Fibroblast of skin of right biceps (primary cell): ENCODE measurements around the gene CASK.

Source experiments
- DNase-seq: peaks from one replicate; pipeline ENCODE4 v3.0.0-alpha.2; 2013

CASK gene

DNA sequence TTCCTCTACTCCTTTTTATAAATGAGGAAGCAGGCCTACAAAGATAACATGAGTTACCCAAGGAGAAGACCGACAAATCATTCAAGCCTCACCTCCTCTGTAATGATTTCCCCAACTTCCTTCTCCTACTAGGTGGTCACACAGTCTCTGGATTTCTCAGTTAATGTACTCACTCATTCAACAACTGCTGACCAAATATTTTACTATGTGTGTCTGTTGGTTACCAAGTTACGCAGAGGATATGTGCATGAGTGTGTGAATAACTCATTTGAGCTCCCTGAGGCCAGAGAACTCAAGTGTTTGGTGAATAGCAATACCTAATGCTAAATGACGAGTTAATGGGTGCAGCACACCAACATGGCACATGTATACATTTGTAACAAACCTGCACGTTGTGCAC is 10.4 kb downstream of the CASK start:
- DNase-seq = peak; percentile 37

DNA sequence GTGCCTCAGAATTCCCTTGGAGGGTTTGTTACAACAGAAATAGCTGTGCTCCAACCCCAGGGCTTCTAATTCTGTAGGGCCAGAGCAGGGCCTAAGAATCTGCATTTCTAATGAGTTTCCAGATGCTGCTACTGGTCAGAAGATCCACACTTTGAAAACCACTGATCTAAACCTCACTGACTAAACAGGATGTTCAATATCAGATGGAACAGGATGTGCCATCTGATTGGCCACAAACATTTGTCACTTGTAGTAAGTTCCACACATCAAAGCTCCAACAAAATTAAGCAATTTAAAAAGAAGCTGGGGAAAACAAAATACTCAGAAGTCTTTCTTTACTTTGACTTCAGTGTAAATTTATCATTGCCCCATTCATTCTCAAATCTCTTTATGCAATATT is 14.3 kb downstream of the CASK start:
- no peak for DNase-seq

- peak; percentile 11 for DNase-seq
These were observed 16.7 kb downstream of the CASK start for GRCh38 chrX:41906515-41907187.

DNA sequence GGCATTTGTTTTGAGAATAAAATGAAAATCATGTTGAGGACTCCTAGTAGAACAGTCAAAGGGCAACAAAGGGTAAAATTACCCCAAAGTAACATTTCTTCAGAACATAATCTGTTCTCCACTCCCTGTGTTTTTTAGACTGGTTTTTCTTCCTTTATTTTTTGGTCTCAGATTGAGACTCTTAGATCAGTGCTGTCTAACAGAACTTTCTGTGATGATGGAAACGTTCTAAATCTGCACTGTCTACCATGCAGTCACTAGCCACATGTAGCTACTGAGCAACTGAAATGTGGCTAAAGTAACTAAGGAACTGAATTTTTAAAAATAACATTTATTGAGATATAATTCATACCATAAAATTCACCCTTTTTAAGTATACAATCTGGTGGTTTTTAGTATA is 19.8 kb downstream of the CASK start:
- DNase-seq = no peak

DNA sequence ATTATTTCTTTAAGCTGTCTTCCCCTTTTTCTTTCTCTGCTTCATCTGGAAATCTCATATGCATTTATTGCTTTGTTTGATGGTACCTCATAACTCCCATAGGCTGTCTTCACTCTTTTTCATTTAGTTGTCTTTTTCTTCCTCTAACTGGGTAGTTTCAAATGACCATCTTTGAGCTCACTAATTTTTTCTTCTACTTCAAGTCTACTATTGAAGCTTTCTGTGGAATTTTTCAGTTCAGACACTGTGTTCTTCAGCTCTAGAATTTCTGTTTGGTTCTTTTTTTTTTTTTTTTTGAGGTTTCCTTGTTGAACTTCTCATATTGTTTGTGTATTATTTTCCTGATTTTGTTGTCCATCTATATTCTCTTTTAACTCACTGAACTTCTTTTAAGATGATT is 23.0 kb downstream of the CASK start:
- DNase-seq = no peak

- DNase-seq = peak; percentile 23
These were observed 27.5 kb downstream of the CASK start for GRCh38 chrX:41895826-41896225.

DNA sequence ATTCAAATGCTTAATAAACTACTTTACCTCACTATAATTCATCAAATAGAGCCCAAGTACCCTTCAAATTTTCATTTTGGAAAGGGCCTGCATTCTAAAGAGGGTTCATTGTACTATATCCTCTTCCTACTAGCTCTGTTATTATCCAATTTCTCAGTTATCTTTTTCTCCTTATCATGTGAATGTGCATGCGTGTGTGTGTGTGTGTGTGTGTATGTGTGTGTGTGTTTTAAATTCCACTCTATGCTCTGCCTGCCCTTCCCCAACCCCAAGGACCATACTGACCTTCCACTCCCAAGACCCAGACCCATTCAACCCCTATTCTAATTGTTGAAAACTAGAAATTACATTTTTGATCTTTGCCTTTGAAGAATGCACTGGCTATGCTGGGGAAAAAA is 33.3 kb downstream of the CASK start:
- DNase-seq = no peak

GRCh38 chrX:41889317-41890025 is 33.9 kb downstream of the CASK start:
- DNase-seq = peak; percentile 6

GRCh38 chrX:41887691-41888090 is 35.7 kb downstream of the CASK start:
- no peak for DNase-seq

DNA sequence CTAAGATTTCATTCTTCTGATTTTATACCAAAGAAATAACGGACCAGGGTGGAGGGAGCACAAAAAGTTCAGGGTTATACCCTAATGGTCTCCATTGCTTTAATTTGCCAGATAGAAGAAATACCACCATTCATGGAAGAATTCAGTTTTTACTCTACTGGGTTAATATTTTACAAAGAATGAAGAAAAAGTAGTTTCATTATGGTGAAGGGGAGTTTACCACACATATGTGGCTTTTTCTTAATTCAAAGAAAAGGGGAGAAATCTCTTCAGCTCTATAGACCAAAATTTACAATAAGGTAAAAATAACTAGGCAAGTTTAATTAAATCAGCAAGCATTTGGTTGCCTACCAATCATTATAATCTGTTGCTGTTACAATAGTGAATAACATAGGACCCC is 37.6 kb downstream of the CASK start:
- no peak for DNase-seq

GRCh38 chrX:41881166-41881565 is 42.2 kb downstream of the CASK start:
- DNase-seq = no peak

DNA sequence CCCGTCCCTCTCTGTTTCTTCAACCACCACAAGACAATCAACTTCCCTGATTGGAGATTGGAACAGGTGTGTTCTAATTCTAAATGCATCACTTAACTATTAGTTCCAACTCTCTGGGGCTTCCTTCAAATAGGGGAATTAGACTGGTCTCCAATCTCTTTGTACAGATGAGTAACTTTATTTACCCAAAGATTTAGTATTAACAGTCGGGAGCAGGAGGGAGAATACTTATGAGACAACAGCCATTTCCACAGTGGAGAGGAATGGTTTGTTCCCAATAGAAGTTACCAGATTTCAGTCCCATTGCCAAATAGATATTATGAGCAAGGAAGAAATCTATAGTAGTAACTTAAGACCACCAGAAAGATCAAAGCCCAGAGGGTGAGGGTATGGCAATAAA is 46.2 kb downstream of the CASK start:
- no peak for DNase-seq

GRCh38 chrX:41875142-41875541 is 48.2 kb downstream of the CASK start:
- DNase-seq = peak; percentile 10

- DNase-seq = no peak
These were observed 52.6 kb downstream of the CASK start for GRCh38 chrX:41870719-41871151.

- no peak for DNase-seq
These were observed 54.9 kb downstream of the CASK start for GRCh38 chrX:41868392-41868977.

- DNase-seq = no peak
These were observed 59.8 kb downstream of the CASK start for GRCh38 chrX:41863343-41864203.

DNA sequence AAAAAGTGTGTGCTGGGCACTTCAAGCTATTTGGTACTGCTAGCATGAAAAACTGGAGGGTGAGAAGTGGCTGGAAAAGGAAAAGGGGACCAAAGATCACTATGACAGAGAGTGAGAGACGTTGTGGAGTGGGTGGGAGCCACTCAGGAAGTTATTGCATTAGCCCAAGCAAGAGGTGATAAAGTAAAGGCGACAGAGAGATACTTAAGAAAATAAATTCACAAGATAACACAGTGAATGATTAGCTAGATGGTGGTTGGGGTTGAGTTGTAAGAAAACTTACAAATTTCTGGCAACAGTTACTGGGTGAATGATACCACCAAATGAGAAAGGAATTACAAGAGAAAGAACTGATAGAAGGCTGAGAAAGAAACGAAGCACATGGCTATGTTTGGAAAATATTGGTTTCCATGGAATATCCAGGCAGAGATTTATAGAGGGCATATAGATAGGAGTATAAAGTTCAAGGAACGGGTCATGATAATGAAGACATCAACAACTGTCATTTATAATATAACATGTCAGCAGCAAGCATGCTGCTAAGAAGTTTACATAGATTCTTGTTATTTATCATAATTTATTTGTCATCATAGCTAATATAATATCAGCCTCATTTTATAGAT is 60.7 kb downstream of the CASK start:
- DNase-seq = no peak

DNA sequence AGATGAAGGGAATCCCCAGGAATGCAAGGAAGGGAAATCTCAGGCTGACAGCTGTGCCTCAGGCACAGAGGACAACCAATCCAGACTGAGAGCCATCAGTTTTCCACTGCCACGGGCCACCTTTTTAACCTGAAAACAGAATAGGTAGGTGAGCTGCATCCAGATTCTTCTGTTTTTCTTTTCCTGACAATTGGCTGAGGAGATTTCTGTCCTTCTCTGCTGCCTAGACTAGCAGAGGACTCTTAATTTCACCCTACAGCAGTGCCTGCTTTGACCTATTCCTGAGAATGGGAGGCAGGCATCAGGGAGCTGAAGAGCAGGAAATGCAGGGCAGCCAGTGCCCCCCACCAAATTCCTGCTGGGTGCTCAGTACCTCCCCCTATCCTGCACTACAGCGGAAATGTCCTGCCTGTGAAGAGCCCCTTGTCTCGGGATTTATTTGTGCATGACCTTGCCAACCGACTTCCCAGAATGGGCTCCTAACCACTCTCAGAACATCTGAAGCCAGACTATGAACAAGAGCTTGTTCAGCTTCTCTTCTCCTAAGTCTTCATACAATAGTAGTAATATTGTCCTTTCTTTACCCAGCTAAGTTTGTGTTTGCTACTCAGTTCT is 65.1 kb downstream of the CASK start:
- DNase-seq = no peak

- DNase-seq = no peak
These were observed 65.7 kb downstream of the CASK start for GRCh38 chrX:41857670-41858069.

DNA sequence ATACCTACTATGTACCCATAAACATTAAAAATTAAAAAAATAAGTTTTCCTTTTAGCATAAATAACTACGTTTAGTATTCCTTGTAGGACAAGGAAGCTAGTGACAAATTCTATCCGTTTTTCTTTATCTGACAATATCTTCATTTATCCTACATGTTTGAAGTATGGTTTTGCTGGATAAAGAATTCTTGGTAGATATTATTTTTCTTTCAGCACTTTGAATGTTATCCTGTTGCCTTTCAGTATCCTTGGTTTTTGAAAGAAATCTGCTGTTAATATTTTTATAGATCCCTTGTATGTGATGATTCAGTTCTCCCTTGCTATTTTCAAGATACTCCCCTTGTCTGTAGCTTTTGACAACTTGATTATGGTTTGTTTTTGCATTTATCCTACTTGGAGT is 76.6 kb downstream of the CASK start:
- DNase-seq = no peak

DNA sequence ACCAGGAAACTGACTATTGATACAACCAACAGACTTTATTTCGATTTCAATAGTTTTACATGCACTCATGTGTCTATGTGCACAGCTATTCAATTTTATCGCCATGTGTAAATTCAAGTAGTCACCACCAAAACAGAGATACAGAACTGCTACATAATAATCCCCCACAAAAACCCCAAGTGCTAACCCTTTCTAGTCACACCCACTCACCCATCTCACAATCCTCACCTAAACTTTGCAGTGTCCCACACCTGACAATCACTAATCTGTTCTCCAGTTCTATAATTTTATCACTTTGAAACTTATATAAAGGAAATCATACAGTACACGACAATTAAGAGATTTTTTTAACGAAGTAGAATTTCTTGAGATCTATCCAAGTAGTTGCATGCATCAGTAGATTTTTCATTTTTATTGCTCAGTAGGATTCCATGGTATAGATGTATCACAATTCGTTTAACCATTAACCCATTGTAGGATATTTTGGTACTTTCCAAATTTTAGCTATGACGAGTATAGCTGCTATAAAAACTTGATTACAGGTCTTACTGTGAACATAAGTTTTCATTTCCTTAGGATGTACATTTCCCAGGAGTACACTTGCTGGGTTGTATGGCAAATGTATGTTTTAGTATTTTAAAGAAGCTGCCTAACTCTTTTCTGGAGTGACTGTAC is 85.9 kb downstream of the CASK start:
- DNase-seq = no peak

- peak; percentile 28 for DNase-seq
These were observed 94.5 kb downstream of the CASK start for GRCh38 chrX:41828826-41829225.
